Measurements from ENCODE around the gene MYBPHL. TPM values are rescaled to one million over a fixed set of nuclear protein-coding genes. Genes with fewer than 3 reads are reported as not detected.

The MYBPHL gene
- polyA plus RNA-seq, 1 donor from 2014 or later = not detected

- Mint-ChIP-seq H3K4me3 (no peak overlapping the region), H3K36me3 (no peaks in the 10 kb centered on the region), H3K27ac (no peak overlapping the region), H3K9me3 (peaks cover 0 to 3% (median 0%) of the 10 kb centered on the region in 3 donors), H3K27me3 (peaks cover 9% of the 10 kb centered on the region), H3K4me1 (peaks cover 0 to 3% (median 3%) of the 10 kb centered on the region in 3 donors)
Measured at GRCh38 chr1:109258481-109259466, 48.0 kb downstream of the MYBPHL start.

- Mint-ChIP-seq H3K4me3 (no peak overlapping the region), H3K4me1 (peaks cover 0 to 4% (median 3%) of the 10 kb centered on the region in 3 donors), H3K9me3 (peaks cover 0 to 3% (median 0%) of the 10 kb centered on the region in 3 donors), H3K36me3 (peaks cover 1% of the 10 kb centered on the region), H3K27me3 (peaks cover 8% of the 10 kb centered on the region), H3K27ac (no peak overlapping the region)
Measured at GRCh38 chr1:109257682-109258421, 49.0 kb downstream of the MYBPHL start.

- H3K36me3 Mint-ChIP-seq = peaks cover 1% of the 10 kb centered on the region
- peak overlapping the region in 1 of 3 donors; percentile 40 for H3K27ac Mint-ChIP-seq
- H3K4me3 Mint-ChIP-seq = no peak overlapping the region
- peaks cover 0 to 3% (median 0%) of the 10 kb centered on the region in 3 donors for H3K9me3 Mint-ChIP-seq
- H3K27me3 Mint-ChIP-seq = peaks cover 7% of the 10 kb centered on the region
- peaks cover 0 to 7% (median 3%) of the 10 kb centered on the region in 3 donors for H3K4me1 Mint-ChIP-seq
Measured at GRCh38 chr1:109256971-109257681, 49.7 kb downstream of the MYBPHL start.

- Mint-ChIP-seq H3K36me3 (peaks cover 1% of the 10 kb centered on the region), H3K27ac (no peak overlapping the region), H3K4me1 (peaks cover 0 to 7% (median 3%) of the 10 kb centered on the region in 3 donors), H3K9me3 (peaks cover 0 to 3% (median 0%) of the 10 kb centered on the region in 3 donors), H3K4me3 (no peak overlapping the region), H3K27me3 (peaks cover 6% of the 10 kb centered on the region)
Measured at GRCh38 chr1:109256085-109256484, 50.7 kb downstream of the MYBPHL start.

GRCh38 chr1:109255678-109256077 lies 51.1 kb downstream of the MYBPHL start:
- H3K27me3 Mint-ChIP-seq = peaks cover 6% of the 10 kb centered on the region
- H3K9me3 Mint-ChIP-seq = peaks cover 0 to 3% (median 0%) of the 10 kb centered on the region in 3 donors
- no peak overlapping the region for H3K27ac Mint-ChIP-seq
- peaks cover 1% of the 10 kb centered on the region for H3K36me3 Mint-ChIP-seq
- peak overlapping the region in 1 of 4 donors; percentile 35 for H3K4me3 Mint-ChIP-seq
- peaks cover 0 to 7% (median 3%) of the 10 kb centered on the region in 3 donors for H3K4me1 Mint-ChIP-seq

GRCh38 chr1:109255097-109255651 lies 51.6 kb downstream of the MYBPHL start:
- H3K27me3 Mint-ChIP-seq = peaks cover 6% of the 10 kb centered on the region
- H3K4me3 Mint-ChIP-seq = peak overlapping the region in 1 of 4 donors; percentile 35
- no peak overlapping the region for H3K27ac Mint-ChIP-seq
- H3K36me3 Mint-ChIP-seq = peaks cover 1% of the 10 kb centered on the region
- H3K9me3 Mint-ChIP-seq = peaks cover 0 to 3% (median 0%) of the 10 kb centered on the region in 3 donors
- H3K4me1 Mint-ChIP-seq = peaks cover 0 to 7% (median 3%) of the 10 kb centered on the region in 3 donors

- Mint-ChIP-seq H3K36me3 (peaks cover 1% of the 10 kb centered on the region), H3K27ac (no peak overlapping the region), H3K4me3 (no peak overlapping the region), H3K4me1 (peaks cover 0 to 7% (median 3%) of the 10 kb centered on the region in 3 donors), H3K27me3 (peaks cover 6% of the 10 kb centered on the region), H3K9me3 (peaks cover 0 to 3% (median 0%) of the 10 kb centered on the region in 3 donors)
Measured at GRCh38 chr1:109254621-109255096, 52.2 kb downstream of the MYBPHL start.

- H3K9me3 Mint-ChIP-seq = peaks cover 0 to 3% (median 0%) of the 10 kb centered on the region in 3 donors
- H3K36me3 Mint-ChIP-seq = peaks cover 1% of the 10 kb centered on the region
- H3K27ac Mint-ChIP-seq = no peak overlapping the region
- peak overlapping the region in 1 of 4 donors; percentile 12 for H3K4me3 Mint-ChIP-seq
- peaks cover 9% of the 10 kb centered on the region for H3K27me3 Mint-ChIP-seq
- peaks cover 3 to 10% (median 6%) of the 10 kb centered on the region in 3 donors for H3K4me1 Mint-ChIP-seq
Measured at GRCh38 chr1:109253803-109254620, 52.8 kb downstream of the MYBPHL start.

- peaks cover 1% of the 10 kb centered on the region for H3K36me3 Mint-ChIP-seq
- H3K27ac Mint-ChIP-seq = no peak overlapping the region
- H3K4me1 Mint-ChIP-seq = peaks cover 4 to 11% (median 7%) of the 10 kb centered on the region in 3 donors
- peaks cover 0 to 3% (median 0%) of the 10 kb centered on the region in 3 donors for H3K9me3 Mint-ChIP-seq
- H3K4me3 Mint-ChIP-seq = peak overlapping the region in 2 of 4 donors; percentile 53 to 82
- H3K27me3 Mint-ChIP-seq = peaks cover 10% of the 10 kb centered on the region
Measured at GRCh38 chr1:109252893-109253802, 53.7 kb downstream of the MYBPHL start.

GRCh38 chr1:109252167-109252892 lies 54.5 kb downstream of the MYBPHL start:
- Mint-ChIP-seq H3K27me3 (peaks cover 10% of the 10 kb centered on the region), H3K9me3 (peaks cover 0 to 3% (median 0%) of the 10 kb centered on the region in 3 donors), H3K27ac (peak overlapping the region in 1 of 3 donors; percentile 76), H3K4me3 (peak overlapping the region in 2 of 4 donors; percentile 37 to 52), H3K36me3 (peaks cover 1% of the 10 kb centered on the region), H3K4me1 (peaks cover 4 to 11% (median 7%) of the 10 kb centered on the region in 3 donors)

GRCh38 chr1:109251277-109252166 lies 55.3 kb downstream of the MYBPHL start:
- H3K9me3 Mint-ChIP-seq = peaks cover 0 to 3% (median 0%) of the 10 kb centered on the region in 3 donors
- H3K36me3 Mint-ChIP-seq = peaks cover 1% of the 10 kb centered on the region
- H3K27me3 Mint-ChIP-seq = peaks cover 14% of the 10 kb centered on the region
- peaks cover 4 to 11% (median 7%) of the 10 kb centered on the region in 3 donors for H3K4me1 Mint-ChIP-seq
- H3K4me3 Mint-ChIP-seq = peak overlapping the region in 3 of 4 donors; percentile 37 to 60 (median 51)
- H3K27ac Mint-ChIP-seq = peak overlapping the region in 1 of 3 donors; percentile 76

Measured in IgD-negative memory B cell (primary cell).